Upper lobe of left lung (tissue), 4 donors: ENCODE measurements around the gene RNASEH2C.

ENCODE experiments used
- EP300 ChIP-seq, 4 donors: sonication (generic); formaldehyde crosslinking; IDR thresholded peaks; one replicate each; pipeline ENCODE4 v1.5.1; 2017; ENCODE audit warnings: antibody characterized with exemption in 4 of 4, control low read depth in 2 of 4
- POLR2AphosphoS5 ChIP-seq, 2 donors: sonication (generic); formaldehyde crosslinking; IDR thresholded peaks; one replicate each; pipeline ENCODE4 v1.5.1; 2017; ENCODE audit warnings: antibody characterized with exemption in 2 of 2

- TF ChIP-seq POLR2AphosphoS5 (IDR thresholded peaks at IDR 0.05), result no peak
- no peak for TF ChIP-seq EP300 (IDR thresholded peaks at IDR 0.05)
These were observed 48.3 kb downstream of the RNASEH2C start for GRCh38 chr11:65672180-65672860.
